Natural killer cell treated with Interleukin-12 subunit alpha and Interleukin-12 subunit beta and Interleukin-15 and Interleukin-18, amount 100 ng/mL, for 72 hours (primary cell): Measurements from ENCODE around the gene STK33. TPM values are rescaled to one million over a fixed set of nuclear protein-coding genes. Genes with fewer than 3 reads are reported as not detected.

Experiments used
- ATAC-seq, 2 donors: fragments of 150-1000 bp; cut with Tn5 transposase in 1 of 2; sonication (Bioruptor Pico), chemical (Tn5 transposase) in 1 of 2; 2 replicates each; pipeline ENCODE4 v1.10.0; 2021
- DNase-seq: peaks from one replicate; pipeline ENCODE4 v3.0.0; 2022; ENCODE audit warnings: low spot score
- H3K27ac Mint-ChIP-seq, 2 donors: 1 replicate in 1 of 2; 2 replicates in 1 of 2; pipeline ENCODE4 v1.8.0; 2022; ENCODE audit warnings: mixed read lengths in 2 of 2, mild to moderate bottlenecking in 1 of 2, moderate library complexity in 1 of 2
- H3K27me3 Mint-ChIP-seq, 2 donors: 1 replicate in 1 of 2; 2 replicates in 1 of 2; pipeline ENCODE4 v1.8.0; 2022; ENCODE audit warnings: mixed read lengths in 2 of 2
- H3K36me3 Mint-ChIP-seq: one replicate; pipeline ENCODE4 v1.8.0; 2022; ENCODE audit warnings: mixed read lengths
- H3K4me1 Mint-ChIP-seq, 2 donors: 1 replicate in 1 of 2; 2 replicates in 1 of 2; pipeline ENCODE4 v1.8.0; 2022; ENCODE audit warnings: low read depth in 2 of 2, mixed read lengths in 2 of 2, mild to moderate bottlenecking in 1 of 2
- H3K4me3 Mint-ChIP-seq: one replicate; pipeline ENCODE4 v1.8.0; 2022; ENCODE audit warnings: mixed read lengths
- H3K9me3 Mint-ChIP-seq: 2 replicates; pipeline ENCODE4 v1.8.0; 2022; ENCODE audit warnings: mixed read lengths
- total RNA-seq, 2 donors: library from RNA; stranded (reverse); gene quantifications; one replicate each; pipeline ENCODE4 v1.2.3, GENCODE V29; 2022

The STK33 gene
- total RNA-seq, 2 donors from 2014 or later: 0.74 to 1.5 TPM

DNA sequence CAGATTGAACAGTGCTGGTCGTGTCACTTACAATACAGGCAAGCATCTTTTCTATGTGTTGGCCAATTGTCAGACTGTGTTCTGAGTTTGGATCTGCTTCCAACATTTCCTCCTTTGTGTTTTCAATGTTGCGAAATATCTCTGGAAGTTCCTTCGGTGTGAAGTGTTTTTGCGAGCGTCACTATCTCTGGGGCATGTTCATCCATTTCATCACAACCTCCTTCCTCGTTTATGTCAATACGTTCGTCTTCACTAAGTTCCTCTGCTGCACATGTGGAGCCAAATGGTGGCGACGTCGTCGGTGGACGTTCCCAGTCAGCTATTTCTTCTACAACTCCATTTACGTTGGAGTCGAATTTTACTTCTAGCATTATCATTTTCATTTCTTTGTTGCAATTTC is 230.1 kb downstream of the STK33 start:
- Mint-ChIP-seq H3K4me3 (no peak overlapping the region), H3K27me3 (peaks cover 3 to 7% of the 10 kb centered on the region in 2 donors), H3K4me1 (no peaks in the 10 kb centered on the region), H3K27ac (no peak overlapping the region), H3K36me3 (no peaks in the 10 kb centered on the region), H3K9me3 (no peaks in the 10 kb centered on the region)
- ATAC-seq (no peak), DNase-seq (no peak)

DNA sequence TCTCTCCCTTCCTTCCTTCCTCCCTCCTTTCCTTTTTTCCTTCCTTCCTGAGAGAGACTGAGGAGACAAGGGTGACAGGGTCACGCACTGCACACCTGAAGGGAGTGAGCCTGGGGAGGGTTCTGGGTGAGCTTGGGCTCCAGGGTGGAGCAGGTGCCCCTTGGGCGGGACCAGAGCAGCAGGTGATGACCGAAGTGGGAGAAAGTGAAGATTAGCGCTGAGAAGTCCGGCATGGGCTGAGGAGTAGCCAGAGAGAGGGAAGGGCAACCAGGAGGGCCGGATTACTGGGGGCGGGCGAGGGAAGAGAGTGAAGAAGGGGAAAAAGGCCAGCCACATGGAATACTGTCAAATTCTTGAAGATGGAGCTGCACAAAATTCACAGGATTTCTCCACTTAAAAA is 231.1 kb downstream of the STK33 start:
- no peak for DNase-seq
- Mint-ChIP-seq H3K27ac (no peak overlapping the region), H3K27me3 (peaks cover 0 to 7% of the 10 kb centered on the region in 2 donors), H3K9me3 (no peaks in the 10 kb centered on the region), H3K4me3 (no peak overlapping the region), H3K4me1 (no peaks in the 10 kb centered on the region), H3K36me3 (no peaks in the 10 kb centered on the region)
- no peak for ATAC-seq

DNA sequence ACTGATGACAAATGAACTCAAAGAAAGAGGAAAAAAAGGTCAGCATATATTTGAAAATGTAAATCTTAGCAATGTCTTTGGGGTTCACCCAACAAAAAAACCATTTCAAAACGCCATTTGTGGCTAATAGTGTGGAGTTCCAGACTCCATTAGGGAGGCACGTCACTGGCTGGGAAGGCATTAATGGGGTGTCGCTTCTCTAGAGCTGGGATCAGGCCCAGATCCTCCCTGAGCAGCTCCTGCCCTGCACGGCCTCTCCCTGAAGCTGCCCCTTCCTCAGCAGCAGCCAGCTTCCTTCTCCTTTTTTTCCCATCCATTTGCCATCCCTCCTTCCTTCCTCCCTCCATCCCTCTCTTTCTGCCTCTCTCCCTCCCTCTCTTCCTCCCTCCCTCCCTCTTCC is 231.5 kb downstream of the STK33 start:
- H3K9me3 Mint-ChIP-seq: no peaks in the 10 kb centered on the region
- ATAC-seq (no peak), DNase-seq (no peak)
- H3K27ac Mint-ChIP-seq: no peak overlapping the region
- H3K27me3 Mint-ChIP-seq: peaks cover 0 to 7% of the 10 kb centered on the region in 2 donors
- no peaks in the 10 kb centered on the region for H3K4me1 Mint-ChIP-seq
- no peak overlapping the region for H3K4me3 Mint-ChIP-seq
- no peaks in the 10 kb centered on the region for H3K36me3 Mint-ChIP-seq

DNA sequence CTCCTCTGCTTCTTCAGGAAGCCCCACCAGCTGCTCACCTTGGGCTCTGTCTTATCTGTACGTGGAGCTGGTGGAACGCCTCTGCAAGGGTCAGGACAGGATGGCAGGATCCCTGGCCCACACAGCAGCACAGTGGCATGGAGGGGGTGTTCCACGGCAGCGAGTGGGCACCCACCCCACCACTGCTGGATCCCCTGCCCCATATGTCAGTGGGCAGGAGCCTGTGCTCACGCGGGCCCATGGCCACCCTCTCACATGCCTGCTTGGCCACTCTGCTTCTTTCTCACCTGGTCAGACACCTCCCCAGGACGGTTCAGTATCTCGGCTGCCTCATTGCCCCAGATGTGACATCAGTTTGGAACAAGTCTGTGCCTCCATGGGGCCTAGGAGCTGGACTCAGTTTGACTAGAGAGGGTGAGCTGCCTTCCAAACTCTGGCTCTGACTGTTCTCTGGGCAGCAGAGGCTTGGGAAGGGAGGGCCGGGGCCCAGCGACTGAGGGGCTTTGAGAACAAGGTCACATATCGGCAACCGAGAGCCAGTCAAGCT is 232.3 kb downstream of the STK33 start:
- H3K4me1 Mint-ChIP-seq: no peaks in the 10 kb centered on the region
- no peaks in the 10 kb centered on the region for H3K9me3 Mint-ChIP-seq
- no peak overlapping the region for H3K27ac Mint-ChIP-seq
- no peak for DNase-seq
- no peak overlapping the region for H3K4me3 Mint-ChIP-seq
- H3K36me3 Mint-ChIP-seq: no peaks in the 10 kb centered on the region
- H3K27me3 Mint-ChIP-seq: peaks cover 0 to 7% of the 10 kb centered on the region in 2 donors
- no peak for ATAC-seq

DNA sequence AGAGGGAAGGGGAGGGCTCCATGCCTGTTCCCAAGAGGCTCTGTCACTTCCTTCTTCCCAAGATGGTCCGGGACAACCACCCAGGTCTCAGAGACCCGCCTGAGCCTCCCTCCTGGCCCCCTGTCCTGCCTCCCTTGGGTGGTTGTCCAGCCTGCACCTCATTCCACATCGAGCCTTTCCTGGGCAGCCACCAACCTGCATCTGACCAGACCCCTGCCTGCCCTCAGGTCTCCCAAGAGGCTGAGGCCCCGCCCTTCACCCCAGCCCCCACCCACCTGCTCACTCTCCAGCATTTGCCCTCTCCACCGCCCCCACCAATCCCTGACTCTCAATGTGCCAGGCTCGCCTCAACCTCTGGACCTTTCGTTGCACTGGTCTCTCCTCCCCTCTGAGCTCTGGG is 232.8 kb downstream of the STK33 start:
- Mint-ChIP-seq H3K9me3 (no peaks in the 10 kb centered on the region), H3K27ac (no peak overlapping the region), H3K36me3 (no peaks in the 10 kb centered on the region), H3K4me1 (no peaks in the 10 kb centered on the region), H3K27me3 (peaks cover 0 to 7% of the 10 kb centered on the region in 2 donors), H3K4me3 (no peak overlapping the region)
- ATAC-seq (no peak), DNase-seq (no peak)

DNA sequence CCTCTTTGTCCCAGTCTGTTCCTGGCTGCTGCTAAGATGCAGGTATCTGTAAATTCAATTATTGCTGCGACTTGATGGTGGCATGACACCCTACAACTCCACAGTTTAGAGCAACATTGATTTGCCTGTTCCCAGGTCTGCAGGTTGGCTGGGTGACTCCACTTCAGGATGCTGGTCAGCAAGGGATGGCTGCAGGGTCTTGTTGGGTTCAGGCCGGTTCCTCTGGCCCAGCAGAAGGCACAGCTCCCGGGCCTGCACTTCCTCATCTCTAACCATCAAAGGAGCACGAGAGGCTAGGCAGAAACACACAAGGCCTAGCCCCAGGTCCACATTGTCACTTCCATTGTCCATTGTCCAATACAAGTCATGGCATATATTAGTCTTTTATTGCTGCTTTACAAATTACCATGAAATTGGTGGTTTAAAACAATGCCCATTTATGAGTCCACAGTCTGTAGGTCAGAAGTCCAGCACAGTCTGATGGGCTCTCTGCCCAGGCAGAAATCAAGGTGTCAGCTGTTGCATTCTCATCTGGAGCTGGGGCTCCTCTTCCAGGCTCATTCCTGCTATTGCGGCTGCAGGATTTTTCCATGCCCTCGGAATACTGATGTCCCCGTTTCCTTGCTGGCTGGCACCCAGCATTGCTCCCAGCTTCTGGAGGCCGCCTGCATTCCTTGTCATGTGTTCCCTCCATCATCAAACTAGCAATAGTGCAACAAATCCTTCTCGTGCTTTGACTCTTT is 233.8 kb downstream of the STK33 start:
- H3K4me3 Mint-ChIP-seq: no peak overlapping the region
- no peaks in the 10 kb centered on the region for H3K4me1 Mint-ChIP-seq
- no peaks in the 10 kb centered on the region for H3K9me3 Mint-ChIP-seq
- H3K36me3 Mint-ChIP-seq: no peaks in the 10 kb centered on the region
- H3K27ac Mint-ChIP-seq: no peak overlapping the region
- ATAC-seq: no peak
- H3K27me3 Mint-ChIP-seq: peaks cover 0 to 13% of the 10 kb centered on the region in 2 donors
- DNase-seq: no peak

DNA sequence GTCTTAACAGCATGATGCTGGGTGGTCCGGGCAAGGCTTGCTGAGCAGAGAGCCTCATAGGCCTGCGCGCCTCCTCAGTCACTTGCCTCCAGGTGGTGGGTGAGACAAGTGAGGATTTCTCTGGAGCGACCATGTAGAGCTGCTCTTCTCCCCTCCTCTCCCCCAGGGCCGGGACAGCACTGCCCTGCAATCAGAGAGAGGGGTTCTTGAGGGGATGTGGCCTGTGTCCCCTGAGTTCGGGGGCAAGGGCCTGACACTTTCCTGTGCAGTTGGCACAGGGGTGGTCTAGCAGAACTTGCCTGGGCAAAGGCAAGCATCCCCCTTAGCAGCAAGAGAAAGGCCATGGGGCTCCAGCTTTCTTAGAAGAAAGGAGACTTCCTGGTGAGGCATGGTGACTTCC is 234.5 kb downstream of the STK33 start:
- H3K4me1 Mint-ChIP-seq: no peaks in the 10 kb centered on the region
- H3K27me3 Mint-ChIP-seq: peaks cover under 1 to 13% of the 10 kb centered on the region in 2 donors
- no peaks in the 10 kb centered on the region for H3K9me3 Mint-ChIP-seq
- H3K27ac Mint-ChIP-seq: no peak overlapping the region
- no peaks in the 10 kb centered on the region for H3K36me3 Mint-ChIP-seq
- no peak for ATAC-seq
- no peak overlapping the region for H3K4me3 Mint-ChIP-seq
- DNase-seq: no peak

DNA sequence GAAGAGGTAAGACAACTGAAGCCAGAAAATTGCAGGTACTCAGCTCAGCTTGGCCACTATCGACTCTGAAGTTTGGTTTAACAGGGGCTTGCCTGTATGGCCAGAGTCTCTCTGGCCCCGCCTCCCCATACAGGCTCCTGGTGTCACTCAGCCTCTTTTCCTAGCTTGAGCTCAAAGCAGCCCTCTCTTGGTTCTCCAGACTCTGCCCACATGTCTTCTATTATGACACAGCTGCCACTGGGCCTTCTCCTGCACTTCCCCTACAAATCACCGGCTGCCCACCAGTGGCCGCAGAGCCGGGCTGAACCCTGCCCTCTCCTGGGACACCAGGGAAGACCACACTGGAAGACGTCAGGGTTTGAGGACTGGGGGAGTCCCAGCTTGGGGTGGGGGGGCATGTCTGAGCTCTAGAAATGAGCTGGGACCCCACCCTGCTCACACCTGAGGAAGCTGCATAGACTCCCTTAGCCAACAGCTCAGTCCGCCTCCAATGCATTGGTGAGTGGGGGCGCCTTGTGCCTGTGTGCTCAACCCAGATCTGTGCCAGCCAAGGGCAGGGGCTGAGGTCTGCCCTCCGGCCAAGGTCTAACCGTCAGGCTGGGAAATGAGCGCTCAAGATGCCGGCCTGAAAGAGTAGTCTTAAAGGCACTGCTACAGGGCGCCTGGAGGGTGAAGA is 236.0 kb downstream of the STK33 start:
- ATAC-seq: no peak
- no peaks in the 10 kb centered on the region for H3K9me3 Mint-ChIP-seq

DNA sequence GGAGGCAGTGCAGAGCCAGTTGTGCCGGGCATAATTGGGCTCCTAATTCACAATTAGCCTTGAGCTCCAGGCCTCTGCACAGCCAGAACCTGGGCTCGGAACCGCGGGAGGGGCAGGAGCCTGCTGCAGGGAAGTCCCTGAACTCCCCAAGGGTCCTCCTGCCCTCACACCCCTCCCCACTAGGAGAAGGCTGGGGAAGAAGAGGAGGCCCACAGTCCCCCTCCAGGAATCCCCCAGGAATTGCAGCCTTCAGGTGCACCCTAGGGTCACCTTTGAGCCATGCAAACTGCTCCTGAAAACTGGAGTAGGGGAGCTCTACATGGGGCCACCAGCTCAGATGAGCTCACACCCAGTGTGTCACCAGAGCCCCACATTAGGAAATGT is 236.5 kb downstream of the STK33 start:
- Mint-ChIP-seq H3K36me3 (no peaks in the 10 kb centered on the region), H3K4me3 (no peak overlapping the region), H3K9me3 (no peaks in the 10 kb centered on the region), H3K27ac (no peak overlapping the region), H3K27me3 (peaks cover 11 to 15% of the 10 kb centered on the region in 2 donors), H3K4me1 (no peaks in the 10 kb centered on the region)
- no peak for DNase-seq
- no peak for ATAC-seq

More for the DNA sequence above, 236.0 kb downstream of the STK33 start:
- no peak overlapping the region for H3K4me3 Mint-ChIP-seq
- no peaks in the 10 kb centered on the region for H3K36me3 Mint-ChIP-seq
- no peaks in the 10 kb centered on the region for H3K4me1 Mint-ChIP-seq
- peaks cover 11 to 18% of the 10 kb centered on the region in 2 donors for H3K27me3 Mint-ChIP-seq
- H3K27ac Mint-ChIP-seq: no peak overlapping the region
- DNase-seq: no peak

DNA sequence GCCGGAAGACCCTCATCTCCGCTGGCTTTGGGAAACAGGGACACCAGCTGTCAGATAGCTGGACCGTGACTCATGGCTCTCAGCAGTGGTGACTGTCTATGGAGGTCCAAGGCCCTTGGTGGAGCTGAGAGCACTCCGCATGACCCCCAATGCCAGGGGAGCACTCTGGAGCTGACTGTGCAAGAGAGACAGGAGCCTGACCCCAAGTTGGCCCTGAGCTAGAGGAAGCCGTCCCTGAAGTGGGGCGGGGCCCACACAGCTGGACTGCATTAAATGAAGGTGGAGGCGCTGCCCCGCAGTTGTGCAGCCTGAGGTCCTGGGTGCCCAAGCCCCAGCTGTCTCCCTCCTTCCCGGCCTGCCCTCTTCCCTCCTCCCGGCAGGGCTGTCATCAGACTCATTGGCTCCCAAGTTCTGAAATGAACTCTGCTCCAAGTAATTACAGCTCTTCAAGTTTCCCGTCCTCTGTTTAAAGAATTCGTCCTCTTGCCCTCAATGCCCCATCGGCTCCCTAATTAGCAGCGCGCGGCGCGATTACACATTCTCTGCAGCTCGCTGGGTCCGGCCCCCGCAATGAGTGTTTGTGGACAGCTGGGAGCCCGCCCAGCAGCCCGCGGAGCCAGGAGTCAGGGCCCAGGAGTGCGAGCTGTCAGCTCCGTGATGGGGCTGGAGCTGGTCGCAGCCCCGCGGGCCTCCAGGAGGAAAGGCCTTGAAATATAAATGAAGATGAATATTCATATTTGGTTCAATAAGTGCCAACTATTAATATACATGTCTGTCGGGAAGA is 237.1 kb downstream of the STK33 start:
- H3K27ac Mint-ChIP-seq: no peak overlapping the region
- DNase-seq (no peak), ATAC-seq (no peak)
- no peaks in the 10 kb centered on the region for H3K36me3 Mint-ChIP-seq
- no peaks in the 10 kb centered on the region for H3K4me1 Mint-ChIP-seq
- peaks cover 11 to 15% of the 10 kb centered on the region in 2 donors for H3K27me3 Mint-ChIP-seq
- H3K4me3 Mint-ChIP-seq: no peak overlapping the region
- H3K9me3 Mint-ChIP-seq: no peaks in the 10 kb centered on the region

DNA sequence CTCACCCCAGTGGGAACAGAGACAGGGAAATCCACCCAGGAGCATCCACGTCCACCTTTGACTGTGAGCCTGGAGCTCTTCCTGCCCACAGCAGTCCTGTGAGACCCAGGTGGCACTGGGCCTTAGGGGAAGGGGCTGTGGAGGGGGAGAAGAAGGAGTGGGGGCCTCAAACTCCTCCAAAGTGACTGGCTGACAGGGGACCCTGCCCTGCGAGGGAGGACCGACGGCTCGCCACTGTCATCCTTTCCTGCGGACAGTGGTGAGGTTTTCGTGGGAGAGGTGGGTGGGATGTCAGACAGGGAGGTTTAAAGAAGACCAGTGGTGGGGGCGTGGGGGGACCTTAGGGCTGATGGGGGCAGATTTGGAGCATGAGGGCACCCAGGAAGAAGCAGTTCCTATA is 237.8 kb downstream of the STK33 start:
- no peak overlapping the region for H3K27ac Mint-ChIP-seq
- H3K4me1 Mint-ChIP-seq: no peaks in the 10 kb centered on the region
- H3K4me3 Mint-ChIP-seq: no peak overlapping the region
- no peak for ATAC-seq
- peaks cover 11 to 15% of the 10 kb centered on the region in 2 donors for H3K27me3 Mint-ChIP-seq
- no peak for DNase-seq
- no peaks in the 10 kb centered on the region for H3K9me3 Mint-ChIP-seq
- no peaks in the 10 kb centered on the region for H3K36me3 Mint-ChIP-seq

DNA sequence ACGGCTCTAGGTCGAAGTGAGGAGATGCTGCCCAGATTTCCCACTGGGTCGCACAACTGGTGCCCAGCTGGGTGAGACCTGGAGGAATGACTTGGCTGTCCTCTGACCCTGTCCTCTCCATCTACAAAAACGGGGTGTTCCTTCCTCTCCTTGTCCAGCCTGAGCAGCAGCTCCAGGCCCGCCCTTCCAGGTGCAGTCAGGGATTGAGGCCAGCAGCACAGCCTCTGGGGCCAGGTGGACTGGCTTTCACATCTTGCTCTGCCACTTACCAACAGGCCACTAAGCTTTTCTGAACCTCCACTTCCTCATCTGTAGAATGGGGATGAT is 238.6 kb downstream of the STK33 start:
- no peak overlapping the region for H3K27ac Mint-ChIP-seq
- no peaks in the 10 kb centered on the region for H3K9me3 Mint-ChIP-seq
- no peak for ATAC-seq
- no peak for DNase-seq
- no peaks in the 10 kb centered on the region for H3K4me1 Mint-ChIP-seq
- peaks cover 11 to 15% of the 10 kb centered on the region in 2 donors for H3K27me3 Mint-ChIP-seq
- no peak overlapping the region for H3K4me3 Mint-ChIP-seq
- H3K36me3 Mint-ChIP-seq: no peaks in the 10 kb centered on the region

DNA sequence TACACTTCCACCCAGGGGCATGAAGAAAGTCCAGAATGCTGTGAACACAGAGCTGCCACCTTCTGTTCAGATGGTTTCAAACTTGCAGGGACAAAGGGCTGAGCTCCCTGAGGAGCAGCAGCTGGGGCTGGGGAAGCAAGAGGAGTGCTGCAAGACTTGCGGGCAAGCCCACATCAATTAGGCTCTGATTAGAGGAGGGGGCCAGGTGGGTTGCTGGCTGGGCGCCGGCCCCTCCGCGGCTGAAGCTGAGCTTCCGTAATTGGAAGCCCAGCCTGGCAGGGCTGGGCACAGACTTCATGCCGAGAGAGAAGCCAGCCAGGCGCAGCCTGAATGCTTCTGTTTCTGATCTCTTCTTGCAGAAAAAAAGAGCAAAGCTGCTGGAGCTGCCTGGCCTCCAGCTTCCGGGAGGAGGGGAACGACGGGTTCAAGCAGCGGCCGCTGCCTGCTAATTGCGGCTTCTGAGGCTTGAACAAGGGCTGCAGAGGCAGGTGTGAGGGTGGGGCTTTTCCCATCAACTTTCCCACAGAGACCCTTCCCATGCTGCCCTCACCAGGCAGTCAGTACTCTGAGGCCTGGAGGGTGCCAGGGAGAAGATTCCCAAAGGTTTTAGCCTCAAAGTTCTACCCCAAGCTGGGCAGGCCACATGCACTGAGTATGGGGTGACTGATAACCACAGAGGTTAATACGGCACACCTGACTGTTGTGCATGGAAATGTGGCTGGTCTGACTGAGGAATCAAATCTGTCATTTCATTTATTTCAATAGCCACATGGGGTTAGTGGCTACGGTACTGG is 239.2 kb downstream of the STK33 start:
- ATAC-seq (no peak), DNase-seq (no peak)
- Mint-ChIP-seq H3K4me3 (no peak overlapping the region), H3K4me1 (no peaks in the 10 kb centered on the region), H3K27me3 (peaks cover 11 to 15% of the 10 kb centered on the region in 2 donors), H3K36me3 (no peaks in the 10 kb centered on the region), H3K27ac (no peak overlapping the region), H3K9me3 (no peaks in the 10 kb centered on the region)
